ENCODE data around the gene USE1.
A peak's percentile ranks its signal among the peaks of the same experiment; 100 is the strongest.

USE1 gene

DNA sequence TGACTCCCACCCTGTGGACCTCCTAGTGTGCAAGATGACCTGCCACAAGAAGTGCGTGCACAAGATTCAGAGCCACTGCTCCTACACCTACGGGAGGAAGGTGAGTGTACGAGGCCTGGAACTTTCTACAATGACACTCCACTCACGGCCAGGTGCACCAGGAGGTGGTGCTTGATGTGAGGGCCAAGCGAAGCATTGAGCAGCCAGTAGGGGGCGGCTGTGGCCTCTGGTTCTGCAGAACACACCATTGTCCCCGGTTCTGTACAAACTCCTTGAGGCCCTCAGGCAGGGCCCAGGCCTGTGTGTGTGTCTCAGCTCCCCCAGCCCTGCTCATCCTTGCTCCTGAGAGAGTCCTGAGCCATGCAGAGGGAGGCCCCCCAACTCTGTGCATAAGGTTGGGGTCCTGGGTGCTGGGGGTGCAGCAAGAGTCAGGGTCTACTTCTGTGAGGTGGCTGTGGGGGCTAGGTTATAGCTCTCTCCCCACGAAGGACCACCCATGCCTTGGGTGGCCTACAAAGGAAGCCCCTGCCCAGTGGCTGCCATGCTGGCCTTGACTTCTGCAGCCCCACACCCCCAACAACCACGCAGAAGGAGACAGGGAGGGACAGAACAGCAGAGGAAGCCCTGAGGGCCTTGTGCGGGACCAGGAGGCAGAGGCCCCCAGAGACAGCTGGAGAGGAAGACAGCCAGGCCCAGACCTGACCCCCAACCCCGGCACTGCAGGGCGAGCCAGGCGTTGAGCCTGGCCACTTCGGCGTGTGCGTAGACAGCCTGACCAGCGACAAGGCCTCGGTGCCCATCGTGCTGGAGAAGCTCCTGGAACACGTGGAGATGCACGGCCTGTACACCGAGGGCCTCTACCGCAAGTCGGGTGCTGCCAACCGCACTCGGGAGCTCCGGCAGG lies 9.7 kb upstream of the USE1 start:
- DNase-seq = peak; percentile 65

GRCh38 chr19:17206736-17207581 lies 8.2 kb upstream of the USE1 start:
- no peak for DNase-seq

DNA sequence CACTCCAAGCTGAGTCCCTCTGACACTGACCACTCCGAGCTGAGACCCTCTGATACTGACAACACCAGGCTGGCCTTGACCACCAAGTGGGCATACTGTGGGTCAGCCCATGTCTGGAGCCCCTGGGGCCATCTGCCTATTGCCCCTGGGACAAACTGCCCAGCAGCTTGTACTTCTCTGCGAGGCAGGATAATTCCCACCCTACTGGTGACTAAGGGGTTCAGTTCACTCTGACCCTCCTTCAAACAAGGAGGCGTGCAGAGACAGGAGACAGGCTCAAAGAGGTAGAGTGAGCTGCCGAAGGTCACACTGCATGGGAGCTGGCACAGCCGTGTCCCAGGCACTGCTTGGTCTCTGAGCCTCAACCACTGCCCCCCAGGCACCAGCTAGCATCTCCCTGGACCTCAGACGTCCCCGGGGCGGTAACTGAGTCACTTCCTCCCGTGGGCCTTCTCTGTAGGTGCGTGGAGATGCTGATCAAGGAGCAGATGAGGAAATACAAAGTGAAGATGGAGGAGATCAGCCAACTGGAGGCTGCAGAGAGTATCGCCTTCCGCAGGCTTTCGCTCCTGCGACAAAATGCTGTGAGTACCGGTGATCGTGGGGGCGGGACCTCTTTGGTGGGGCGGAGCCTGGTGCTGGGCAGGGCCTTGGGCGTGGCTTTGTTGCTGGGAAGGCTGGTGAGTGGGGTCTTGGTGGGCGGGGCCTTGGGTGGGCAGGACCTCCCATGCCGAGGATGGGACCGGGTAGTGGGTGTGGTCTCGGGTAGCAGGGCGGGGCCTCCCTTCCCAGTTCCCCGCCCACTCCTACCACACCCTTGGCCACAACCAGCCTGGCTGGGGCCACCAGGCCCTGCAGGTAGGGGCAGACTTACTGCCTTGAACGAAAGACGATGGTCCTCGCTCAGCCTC lies 5.8 kb upstream of the USE1 start:
- peak; percentile 44 for DNase-seq

DNA sequence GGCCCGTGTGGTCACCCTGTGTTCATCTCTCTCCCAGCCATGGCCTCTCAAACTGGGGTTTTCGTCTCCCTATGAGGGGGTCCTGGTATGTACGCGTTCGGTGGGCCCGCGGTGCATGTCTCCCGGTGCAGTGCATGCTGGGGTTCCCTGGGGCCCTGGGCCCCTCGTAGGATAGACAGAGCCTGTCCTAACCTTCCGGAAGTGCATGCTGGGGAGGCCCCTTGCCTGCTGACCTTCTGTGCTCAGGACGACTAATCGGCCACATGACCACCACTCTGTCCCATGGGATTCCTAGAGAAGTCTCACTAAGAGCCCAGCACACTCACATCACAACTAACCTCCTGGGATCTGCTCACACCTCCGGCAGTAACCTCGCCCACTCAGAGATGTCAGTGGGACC lies 4.9 kb upstream of the USE1 start:
- no peak for DNase-seq

- DNase-seq = no peak
Observed at GRCh38 chr19:17211547-17212446, 3.4 kb upstream of the USE1 start.

DNA sequence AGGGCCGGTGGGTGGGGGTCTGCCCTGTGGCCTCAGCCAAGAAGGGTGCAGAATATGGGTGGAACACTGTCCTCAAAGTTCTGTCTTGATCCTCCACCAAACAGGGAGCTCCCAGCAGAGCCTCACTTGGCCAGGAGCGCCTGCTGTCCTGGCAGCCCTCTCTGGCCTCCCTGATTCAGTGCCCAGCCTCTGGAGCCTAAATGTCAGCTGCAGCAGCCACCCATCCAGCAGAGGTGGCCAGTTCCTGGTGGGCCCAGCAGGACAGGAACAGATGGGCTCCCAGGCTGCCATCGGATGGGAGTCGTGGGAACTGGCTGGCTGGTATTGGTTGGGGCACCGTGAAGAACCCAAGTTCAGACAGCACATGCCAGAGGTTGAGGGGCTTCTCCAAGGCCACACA lies 1.8 kb upstream of the USE1 start:
- DNase-seq = no peak

GRCh38 chr19:17214508-17215126 lies 540 bp upstream of the USE1 start:
- DNase-seq = no peak

GRCh38 chr19:17216058-17216670 lies 1.0 kb downstream of the USE1 start:
- DNase-seq = no peak

DNA sequence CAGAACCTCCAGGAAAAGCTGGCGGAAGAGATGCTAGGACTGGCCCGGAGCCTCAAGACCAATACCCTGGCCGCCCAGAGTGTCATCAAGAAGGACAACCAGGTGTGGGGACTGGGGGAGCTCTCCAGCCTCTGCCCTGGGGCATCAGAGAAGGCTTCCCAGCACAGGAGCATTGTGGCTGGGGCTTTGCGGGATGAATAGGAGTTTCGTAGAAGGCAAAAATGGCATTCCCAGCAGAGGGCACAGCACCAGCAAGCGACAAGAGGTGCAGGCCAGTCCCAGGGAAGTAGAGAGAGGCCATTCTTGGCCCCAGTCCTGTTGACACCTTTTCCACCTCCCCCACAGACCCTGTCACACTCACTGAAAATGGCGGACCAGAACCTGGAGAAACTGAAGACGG lies 4.1 kb downstream of the USE1 start:
- no peak for DNase-seq

DNA sequence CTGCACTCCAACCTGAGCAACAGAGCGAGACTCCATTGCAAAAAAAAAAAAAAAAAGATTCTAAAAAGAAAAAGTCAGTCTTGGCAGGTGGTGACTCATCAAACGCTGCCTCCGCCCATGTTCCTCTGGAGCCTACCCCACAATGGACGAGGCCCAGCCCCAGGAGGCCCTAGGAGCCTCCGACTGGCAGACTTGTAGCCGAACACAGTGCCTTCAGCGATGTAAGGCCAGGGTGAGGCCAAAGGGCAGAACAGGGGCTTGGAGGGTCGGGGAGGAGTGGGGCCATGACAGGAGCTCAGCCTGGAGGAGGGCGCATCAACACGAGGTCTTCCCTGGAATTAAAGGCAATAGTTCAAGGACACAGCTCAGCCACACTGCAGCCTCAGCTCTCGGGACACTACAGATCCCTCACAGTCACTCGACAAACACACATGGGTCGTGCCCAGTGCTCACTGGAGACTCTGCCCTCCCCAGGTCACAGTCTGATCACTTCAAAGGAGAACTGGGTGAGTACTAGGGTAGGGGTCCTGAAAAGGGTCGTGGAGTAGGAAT lies 5.1 kb downstream of the USE1 start:
- DNase-seq = peak; percentile 35

- no peak for DNase-seq
Observed at GRCh38 chr19:17225053-17225452, 9.9 kb downstream of the USE1 start.

GRCh38 chr19:17226002-17226933 lies 11.1 kb downstream of the USE1 start, which contains the start of gene OCEL1:
TSS of gene OCEL1 (plus strand) at chr19:17226226. CDS start at chr19:17226248, 22 bp downstream.
- DNase-seq = peak; percentile 98

DNA sequence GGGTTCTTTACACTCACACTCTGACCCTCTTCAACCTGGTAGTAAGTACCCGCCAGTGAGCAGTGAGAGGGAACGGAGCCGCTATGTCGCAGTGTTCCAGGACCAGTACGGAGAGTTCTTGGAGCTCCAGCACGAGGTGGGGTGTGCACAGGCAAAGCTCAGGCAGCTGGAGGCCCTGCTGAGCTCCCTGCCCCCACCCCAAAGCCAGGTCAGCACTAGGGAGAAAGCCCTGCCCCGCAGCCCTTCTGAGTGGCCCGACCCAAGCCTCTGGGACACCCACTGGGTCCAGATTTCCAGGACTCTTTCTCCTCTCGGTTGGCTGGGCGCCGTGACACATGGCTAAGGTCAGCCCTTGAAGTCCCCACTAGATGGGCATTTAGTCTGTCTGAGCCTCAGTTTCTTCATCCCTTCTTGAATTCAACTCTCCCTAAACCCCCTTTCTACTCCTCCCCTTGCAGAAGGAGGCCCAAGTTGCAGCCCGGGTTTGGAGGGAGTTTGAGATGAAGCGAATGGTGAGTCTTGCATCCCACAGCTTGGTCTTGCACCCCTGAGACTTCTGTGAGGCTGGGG lies 12.7 kb downstream of the USE1 start:
- DNase-seq = no peak

DNA sequence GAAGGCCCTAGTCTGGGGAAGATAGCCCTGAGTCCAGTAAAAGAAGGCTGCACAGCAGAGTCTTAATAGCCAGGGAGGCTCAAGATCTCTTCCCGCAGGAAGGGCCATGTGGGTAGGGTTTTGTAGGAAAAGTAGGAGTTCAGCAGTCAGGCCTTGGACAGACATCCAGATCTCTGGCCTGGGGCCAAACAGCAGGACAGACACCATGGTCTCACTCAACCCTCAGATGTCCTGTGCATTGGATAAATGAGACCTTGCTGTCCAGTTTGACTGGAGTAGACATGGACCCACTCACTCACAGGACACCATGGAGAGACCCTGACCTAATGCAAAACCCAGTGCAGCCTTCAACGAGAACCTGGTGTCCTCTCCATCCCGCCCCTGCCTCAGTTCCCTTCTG lies 14.7 kb downstream of the USE1 start:
- DNase-seq = no peak

DNA sequence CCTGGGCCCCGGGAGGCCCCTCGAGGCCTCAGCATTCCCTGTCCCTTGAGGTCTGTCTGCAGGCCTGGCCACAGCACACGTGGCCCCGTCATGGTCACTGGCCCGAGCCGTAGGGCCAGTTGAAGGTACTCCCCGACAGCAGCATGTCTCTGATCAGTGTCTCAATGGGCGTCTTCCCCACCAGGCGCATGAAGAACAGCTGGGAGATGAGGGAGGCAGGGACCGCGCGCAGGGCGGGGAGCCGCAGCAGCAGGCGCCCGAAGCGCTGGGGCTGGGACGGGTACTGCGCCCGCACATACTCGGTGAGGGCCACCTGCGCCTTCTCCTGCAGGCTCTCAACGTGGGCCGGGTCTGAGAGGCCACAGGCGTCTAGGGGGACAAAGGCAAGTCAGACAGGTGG lies 17.1 kb downstream of the USE1 start:
- no peak for DNase-seq

DNA sequence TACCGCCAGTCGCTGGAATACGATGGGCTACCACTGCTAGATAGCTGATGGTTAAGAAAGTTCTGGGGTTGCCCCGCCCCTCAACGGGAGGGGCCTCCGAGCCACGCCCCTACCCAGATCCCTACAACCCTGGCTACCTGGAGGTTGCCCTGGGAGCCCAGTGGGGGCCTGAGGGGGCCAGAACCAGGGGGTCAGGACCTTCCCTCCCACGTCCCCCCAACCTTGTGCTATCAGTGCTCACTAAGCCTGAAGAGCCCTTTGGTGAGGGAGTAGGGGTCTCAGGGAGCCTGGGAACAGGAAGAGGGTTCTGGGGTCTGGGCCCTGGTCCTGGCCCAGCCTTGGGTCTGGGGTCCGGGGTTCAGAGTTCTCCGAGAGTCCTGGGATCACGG lies 19.7 kb downstream of the USE1 start:
- peak; percentile 71 for DNase-seq

GRCh38 chr19:17235300-17235970 lies 20.3 kb downstream of the USE1 start:
- peak; percentile 78 for DNase-seq

Measured in stimulated activated CD4-positive, alpha-beta T cell treated with anti-CD3 and anti-CD28 coated beads, Interleukin-4, amount 100 ng/mL, for 1 hour (primary cell).